Measurements from ENCODE around the gene MMS22L.

The MMS22L gene

DNA sequence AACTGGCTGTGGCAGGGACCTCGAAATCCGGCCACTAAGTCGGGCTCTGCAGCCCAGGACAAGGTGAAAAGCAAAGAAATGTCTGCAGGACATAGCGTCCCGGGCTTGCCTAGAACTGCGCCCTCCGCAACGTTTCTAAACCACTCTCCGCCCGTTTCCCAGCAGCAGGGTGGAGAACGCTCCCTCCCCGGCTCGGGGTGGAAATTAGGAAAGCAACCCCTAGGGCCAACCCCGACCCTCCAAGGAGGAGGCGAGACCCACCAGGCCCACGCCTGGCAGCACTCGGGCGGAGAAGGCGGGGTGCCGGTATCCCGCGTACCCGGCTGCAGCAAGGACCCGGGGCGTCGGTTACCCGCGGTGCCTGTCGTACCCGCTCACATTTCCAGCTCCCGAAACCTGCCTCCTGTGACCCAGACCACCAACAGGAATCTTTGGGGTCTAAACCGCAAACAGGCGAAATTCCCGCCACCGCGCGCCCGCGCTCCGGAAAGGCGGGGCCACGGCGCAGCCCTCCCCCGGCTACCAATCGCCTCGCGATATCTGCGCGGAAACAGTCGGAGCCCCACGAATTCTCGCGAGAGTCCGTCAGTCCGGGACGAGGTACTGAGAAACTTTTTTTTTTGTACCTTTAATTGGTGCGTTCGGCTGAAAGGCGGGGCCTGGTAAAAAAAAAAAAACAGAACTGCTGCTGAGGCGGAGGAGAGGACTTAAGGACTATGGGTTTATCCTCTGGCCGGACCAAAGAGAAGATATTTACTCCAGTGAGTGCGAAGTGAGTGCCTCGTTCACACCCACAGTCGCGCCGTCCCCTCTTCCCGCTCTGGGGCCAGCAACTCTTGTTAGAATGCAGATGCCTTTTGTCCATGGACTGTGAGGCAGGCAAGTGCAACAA, at the start of gene MMS22L:
TSS of gene MMS22L (minus strand) at position 491 of the 892 bp plus-strand sequence. CDS start 739 bp downstream, outside the sequence.
- peak; percentile 96 for DNase-seq

- no peak for DNase-seq
Measured at GRCh38 chr6:97322811-97323210, 39.8 kb upstream of the MMS22L start.

GRCh38 chr6:97322226-97322625, 39.2 kb upstream of the MMS22L start:
- DNase-seq, result no peak

DNA sequence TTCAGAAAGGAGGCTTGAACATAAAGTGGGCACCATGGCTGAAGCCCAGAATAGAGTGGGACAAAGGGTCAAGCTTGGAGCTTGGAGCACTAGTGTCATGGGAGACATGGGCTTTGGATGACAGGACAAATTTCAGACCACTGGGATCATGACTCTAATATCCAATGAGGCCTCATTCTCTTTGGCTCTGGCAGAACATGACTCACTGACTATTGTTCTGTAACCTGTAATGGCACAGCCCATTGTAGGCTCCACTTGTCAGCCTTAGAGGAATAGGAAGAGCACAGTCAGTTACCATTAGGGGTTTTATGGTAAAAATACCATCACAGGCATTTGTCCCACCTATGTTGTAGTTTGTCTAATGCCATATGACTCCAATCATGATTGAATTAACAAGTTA, 34.0 kb upstream of the MMS22L start:
- no peak for DNase-seq

DNA sequence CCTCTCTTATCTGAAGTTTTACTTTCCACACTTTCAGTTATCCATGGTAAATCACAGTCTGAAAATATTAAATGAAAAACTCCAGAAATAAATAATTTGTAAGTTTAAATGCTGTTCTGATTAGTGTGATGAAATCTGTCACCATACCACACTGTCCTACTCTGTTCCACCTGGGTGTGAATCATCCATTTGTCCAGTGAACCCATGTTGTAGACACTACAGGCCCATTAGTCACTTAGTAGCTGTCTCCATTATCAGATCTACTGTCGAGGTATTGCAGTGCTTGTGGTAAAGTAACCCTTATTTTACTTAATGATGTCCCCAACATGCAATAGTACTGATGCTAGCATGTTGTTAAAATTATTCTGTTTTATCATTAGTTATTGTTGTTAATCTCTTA, 29.2 kb upstream of the MMS22L start:
- no peak for DNase-seq

DNA sequence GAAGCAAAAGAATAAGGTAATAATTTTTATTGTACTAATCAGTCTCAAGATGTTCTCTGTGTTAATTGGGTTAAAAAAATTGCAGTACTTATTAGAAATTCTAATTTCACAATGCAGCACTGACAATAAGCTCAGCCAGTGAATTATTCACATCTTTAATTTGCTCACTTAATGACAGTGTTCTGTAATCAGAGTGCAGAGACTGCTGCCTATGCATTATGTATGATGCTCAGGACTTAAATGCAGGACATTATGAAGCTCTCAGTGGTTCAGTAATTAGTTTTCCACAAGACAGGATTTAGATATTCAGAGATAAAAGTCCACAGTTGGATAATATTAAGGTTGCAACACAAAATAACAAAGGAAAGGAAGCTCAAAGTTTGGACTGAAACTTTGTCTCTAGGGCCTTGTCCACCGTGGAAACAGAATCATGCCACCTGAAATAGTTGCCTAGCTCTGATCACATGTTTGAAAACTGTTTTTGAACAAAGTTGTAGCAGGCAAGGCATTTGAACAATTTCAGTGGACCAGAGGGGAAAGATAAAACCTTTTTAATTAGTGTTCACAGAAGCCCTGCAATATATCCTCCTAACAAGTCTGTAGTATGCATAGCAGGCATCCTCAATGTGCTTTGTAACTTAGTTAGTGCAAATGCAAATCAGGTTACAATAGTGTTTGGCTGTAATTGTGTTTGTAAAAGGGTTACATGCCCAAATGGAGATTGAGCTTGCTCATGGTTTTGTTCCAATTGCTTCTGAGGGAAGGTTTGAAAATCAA, 23.7 kb upstream of the MMS22L start:
- no peak for DNase-seq

DNA sequence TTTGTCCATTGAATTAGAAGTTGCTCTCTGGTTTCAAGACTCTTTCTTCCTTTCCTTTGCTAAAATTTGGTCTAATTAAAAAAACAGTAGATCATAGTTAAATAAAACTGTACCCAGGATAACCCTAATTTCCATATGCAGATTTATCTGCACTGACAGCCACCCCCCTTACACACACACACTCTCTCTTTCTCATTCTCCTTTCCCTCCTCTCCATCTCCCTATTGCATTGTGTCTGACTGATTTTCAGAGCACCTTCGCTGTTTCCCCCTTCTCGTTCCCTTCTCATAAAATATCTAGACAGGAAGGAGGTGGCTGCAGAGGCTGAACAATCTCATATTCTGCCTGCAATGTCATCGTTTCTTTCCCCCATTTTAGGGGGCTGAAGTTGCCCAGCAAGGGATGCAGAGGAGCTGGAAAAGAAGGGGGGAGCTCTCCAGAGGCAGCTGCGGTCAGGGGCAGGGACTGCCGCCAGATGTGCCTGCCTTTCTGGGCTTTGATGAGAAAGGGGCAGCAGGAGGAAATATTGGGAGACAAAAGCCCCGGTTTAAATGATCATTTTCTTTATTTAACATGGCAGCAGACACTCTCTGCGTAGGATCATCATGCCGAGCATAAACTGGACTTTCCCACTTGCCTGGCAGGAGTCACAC, 22.5 kb upstream of the MMS22L start:
- DNase-seq, result no peak

GRCh38 chr6:97304701-97305100, 21.7 kb upstream of the MMS22L start:
- no peak for DNase-seq

DNA sequence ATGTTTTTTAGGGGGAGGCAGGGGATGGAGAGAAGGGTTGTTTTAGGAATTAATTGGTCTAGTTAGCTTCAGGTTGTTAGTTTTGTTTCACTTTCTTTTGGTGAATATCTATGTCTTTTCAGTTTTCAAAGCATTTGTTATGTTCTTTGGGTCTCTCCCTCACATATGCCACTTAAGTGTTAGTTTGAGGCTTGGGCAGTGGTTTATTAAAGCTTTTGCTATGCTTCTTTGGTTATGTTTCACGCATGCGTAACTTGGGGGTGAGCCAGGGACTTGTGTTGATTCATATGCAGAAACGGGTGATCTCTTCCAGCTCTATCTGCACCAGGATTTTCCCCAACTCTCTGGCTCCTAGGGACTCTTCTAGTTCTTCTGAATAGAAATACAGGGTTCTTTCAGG, 11.4 kb upstream of the MMS22L start:
- DNase-seq, result no peak

DNA sequence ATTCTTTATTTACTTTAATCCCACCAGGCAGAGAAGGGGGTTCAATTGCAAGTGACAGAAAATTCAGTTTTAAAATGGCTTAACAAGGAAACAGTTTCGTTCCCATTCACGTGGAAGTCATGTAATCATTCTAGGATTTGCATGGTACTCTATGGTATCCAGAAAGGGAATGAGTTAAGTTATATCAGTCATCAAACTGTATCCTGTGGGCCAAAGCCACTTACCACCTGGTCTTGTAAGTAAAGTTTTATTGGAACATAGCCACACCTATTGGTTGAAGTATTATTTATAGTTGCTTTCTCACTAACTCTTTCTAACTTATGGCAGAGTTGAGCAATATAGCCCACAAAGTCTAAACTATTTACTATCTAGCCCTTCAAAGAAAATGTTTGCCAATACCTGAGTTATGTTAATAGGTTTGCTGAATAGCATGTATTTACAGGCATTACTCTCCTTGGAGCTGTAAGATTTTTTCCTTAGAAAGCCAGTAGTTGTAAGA, 10.2 kb upstream of the MMS22L start:
- no peak for DNase-seq

- DNase-seq, result no peak
Measured at GRCh38 chr6:97292671-97293070, 9.7 kb upstream of the MMS22L start.

DNA sequence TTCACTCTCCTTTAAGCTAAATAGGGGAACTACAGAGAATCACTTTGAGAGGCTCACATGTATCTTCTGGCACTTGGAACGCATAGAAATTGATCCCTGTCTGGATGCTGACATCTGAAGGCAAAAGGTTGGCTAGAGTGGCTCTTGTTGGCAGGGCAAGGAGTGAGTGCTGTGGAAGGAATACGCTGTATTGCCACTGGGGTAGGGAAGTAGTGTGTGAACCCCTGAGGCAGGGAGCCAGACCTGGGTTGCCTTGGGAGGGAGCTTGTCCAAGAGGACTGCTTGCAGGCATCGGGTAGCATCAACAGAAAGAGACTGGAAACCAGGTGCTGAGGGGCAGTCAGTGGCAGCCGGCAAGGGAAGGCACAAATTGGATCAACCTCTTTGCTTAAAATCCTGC, 8.9 kb upstream of the MMS22L start:
- no peak for DNase-seq

GRCh38 chr6:97289332-97289731, 6.3 kb upstream of the MMS22L start:
- DNase-seq, result no peak

- no peak for DNase-seq
Measured at GRCh38 chr6:97288188-97288587, 5.2 kb upstream of the MMS22L start.

GRCh38 chr6:97282238-97282725, 734 bp downstream of the MMS22L start:
- peak; percentile 28 for DNase-seq

DNA sequence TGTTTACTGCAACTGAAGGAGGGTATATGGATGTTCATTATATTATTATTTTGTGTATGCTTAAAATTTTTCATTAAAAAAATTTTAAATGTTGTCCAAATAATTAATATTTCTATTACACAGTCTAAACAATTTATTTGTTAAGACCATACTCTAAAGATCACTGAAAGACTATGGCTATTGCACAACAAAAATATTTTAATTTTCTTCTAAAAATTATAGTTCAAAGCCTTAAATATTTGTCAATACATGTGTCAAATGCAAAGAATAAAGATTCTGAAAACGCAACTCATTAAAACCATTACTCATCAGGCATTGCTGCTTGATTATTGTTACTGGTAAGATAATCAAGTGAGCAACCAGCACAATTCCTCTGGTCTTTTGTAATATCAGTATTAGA, 2.2 kb downstream of the MMS22L start:
- DNase-seq, result no peak

- DNase-seq, result no peak
Measured at GRCh38 chr6:97275804-97276203, 7.2 kb downstream of the MMS22L start.

- no peak for DNase-seq
Measured at GRCh38 chr6:97269821-97270220, 13.2 kb downstream of the MMS22L start.

DNA sequence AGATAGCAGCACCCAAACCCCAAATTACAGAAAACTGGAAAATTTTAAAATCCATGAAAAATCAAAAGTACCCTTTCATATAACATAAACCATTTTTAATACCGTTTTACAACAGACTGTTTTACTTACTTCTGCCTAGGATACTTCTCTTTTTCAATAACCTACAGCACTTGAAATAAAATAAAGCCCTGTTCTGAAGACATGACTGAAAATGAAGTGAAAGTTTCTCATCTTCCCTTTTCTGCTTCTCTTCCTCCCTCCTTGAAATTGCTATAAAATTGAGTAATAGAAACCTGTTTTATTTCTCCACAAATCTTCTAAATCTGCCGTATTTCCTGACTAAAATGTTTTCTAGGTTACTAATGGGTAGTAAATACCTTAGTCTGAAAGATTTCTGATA, 20.3 kb downstream of the MMS22L start:
- no peak for DNase-seq

- no peak for DNase-seq
Measured at GRCh38 chr6:97246842-97247241, 36.2 kb downstream of the MMS22L start.

GRCh38 chr6:97240222-97240621, 42.8 kb downstream of the MMS22L start:
- DNase-seq, result no peak

DNA sequence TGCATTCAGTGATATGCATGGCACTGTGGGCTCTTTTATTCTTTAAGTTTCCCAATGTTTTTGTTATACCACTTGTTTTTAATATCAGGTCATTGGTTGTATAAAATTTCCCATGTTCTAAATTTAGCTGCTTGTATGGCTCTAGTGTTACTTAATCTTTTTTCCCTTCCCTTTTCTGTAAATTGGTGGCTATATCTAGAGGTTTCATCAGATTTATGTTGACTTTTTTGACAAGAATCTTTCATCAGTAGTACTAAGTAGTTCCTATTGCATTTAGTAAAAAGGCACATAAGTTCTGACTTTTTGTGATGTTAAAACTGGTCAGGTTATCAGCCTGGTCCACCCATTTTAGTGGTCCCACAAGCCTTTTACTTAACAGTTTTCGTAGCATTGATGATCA, 51.1 kb downstream of the MMS22L start:
- DNase-seq, result no peak

GRCh38 chr6:97222903-97223302, 60.1 kb downstream of the MMS22L start:
- DNase-seq, result no peak
